GM12878 (cell line): ENCODE results near the gene DBNDD2. TPM values are rescaled to one million over a fixed set of nuclear protein-coding genes. Genes with fewer than 3 reads are reported as not detected.
A peak's percentile ranks its signal among the peaks of the same experiment; 100 is the strongest.

Source experiments
- BCLAF1 ChIP-seq: fragments of 450-650 bp; IDR thresholded peaks from 2 replicates; pipeline ENCODE4 v1.6.1; 2017; ENCODE audit warnings: antibody characterized with exemption, mild to moderate bottlenecking, moderate library complexity
- CEBPZ ChIP-seq: fragments of 150-350 bp; IDR thresholded peaks from 2 replicates; pipeline ENCODE4 v1.6.1; 2016; ENCODE audit warnings: low read depth, low read length
- CREB1 ChIP-seq: IDR thresholded peaks from 2 replicates; pipeline ENCODE4 v1.6.1; 2012; ENCODE audit warnings: low read depth, mild to moderate bottlenecking, inconsistent platforms
- JUND ChIP-seq: IDR thresholded peaks from 2 replicates; pipeline ENCODE4 v1.6.1; 2012; ENCODE audit warnings: low read depth, mild to moderate bottlenecking, low read length, improper control_type of control experiment, moderate library complexity
- KDM1A ChIP-seq: fragments of 200-600 bp; sonication (generic); IDR thresholded peaks from 2 replicates; pipeline ENCODE4 v1.6.1; 2016; ENCODE audit warnings: borderline replicate concordance
- NRF1 ChIP-seq: conservative IDR thresholded peaks from 2 replicates; pipeline ENCODE4 v1.6.1; 2011; ENCODE audit warnings: mild to moderate bottlenecking, low read depth, low read length, improper control_type of control experiment
- PML ChIP-seq: IDR thresholded peaks from 2 replicates; pipeline ENCODE4 v1.6.1; 2012; ENCODE audit warnings: low read length, inconsistent platforms
- USF1 ChIP-seq: IDR thresholded peaks from 2 replicates; pipeline ENCODE4 v1.6.1; 2011; ENCODE audit warnings: borderline replicate concordance, low read depth, mild to moderate bottlenecking, moderate library complexity, mixed read lengths, low read length; ENCODE audit not compliant: insufficient read depth; ENCODE audit errors: extremely low read length
- polyA plus RNA-seq, 11 experiments: library from polyadenylated mRNA; depleted of rRNA in 4 of 11; unstranded in 6 of 11; stranded (reverse) in 5 of 11; fragments of >200 nt; fragmentation: Nextera tagmentation in 4 of 11; fragmentation: Illumina TruSeq in 1 of 11; extraction: Ambion mirVana in 4 of 11; extraction: Trizol in 1 of 11; gene quantifications; 1 replicate in 1 of 11; 2 replicates in 10 of 11; pipeline versions ENCODE4 v1.2.1 to v1.2.3, GENCODE V29; 2011 to 2016; ENCODE audit warnings: inconsistent platforms in 2 of 11, missing spikeins in 2 of 11, low read depth in 1 of 11
- total RNA-seq, 4 experiments: library from RNA; depleted of rRNA in 3 of 4; stranded (reverse); fragments of >200 nt in 3 of 4; fragmentation: Illumina TruSeq in 1 of 4; extraction: Trizol in 1 of 4; gene quantifications; 2 replicates each; pipeline versions ENCODE4 v1.2.1 to v1.2.3, GENCODE V29; 2013 to 2021
- TF ChIP-seq, protein P1 (sequence below): IDR thresholded peaks from 2 replicates; pipeline ENCODE4 v1.6.1; 2012; ENCODE audit warnings: mild to moderate bottlenecking, low read depth, low read length
- TF ChIP-seq, protein P2 (sequence below): IDR thresholded peaks from 2 replicates; pipeline ENCODE4 v1.6.1; 2011; ENCODE audit warnings: mild to moderate bottlenecking, low read depth, low read length, moderate library complexity; ENCODE audit not compliant: insufficient replicate concordance
- TF ChIP-seq, protein P3 (sequence below): fragments of 450-650 bp; IDR thresholded peaks from 2 replicates; pipeline ENCODE4 v1.6.1; 2018; ENCODE audit warnings: borderline replicate concordance, mild to moderate bottlenecking; ENCODE audit not compliant: partially characterized antibody

Gene DBNDD2
- total and polyA plus RNA-seq, 10 of the 15 experiments (the other 5 are each of a cell fraction or from before 2014, with no cell fraction given): 0.17 to 5.7 (median 0.49) TPM; not detected in 1

- TF ChIP-seq BCLAF1 (no peak), JUND (peak; percentile 80; the same call in 1 of the 2 replicates), CREB1 (peak; percentile 67), USF1 (no peak), CEBPZ (no peak), KDM1A (no peak), NRF1 (no peak), PML (peak; percentile 83)
- TF ChIP-seq, protein P1, sequence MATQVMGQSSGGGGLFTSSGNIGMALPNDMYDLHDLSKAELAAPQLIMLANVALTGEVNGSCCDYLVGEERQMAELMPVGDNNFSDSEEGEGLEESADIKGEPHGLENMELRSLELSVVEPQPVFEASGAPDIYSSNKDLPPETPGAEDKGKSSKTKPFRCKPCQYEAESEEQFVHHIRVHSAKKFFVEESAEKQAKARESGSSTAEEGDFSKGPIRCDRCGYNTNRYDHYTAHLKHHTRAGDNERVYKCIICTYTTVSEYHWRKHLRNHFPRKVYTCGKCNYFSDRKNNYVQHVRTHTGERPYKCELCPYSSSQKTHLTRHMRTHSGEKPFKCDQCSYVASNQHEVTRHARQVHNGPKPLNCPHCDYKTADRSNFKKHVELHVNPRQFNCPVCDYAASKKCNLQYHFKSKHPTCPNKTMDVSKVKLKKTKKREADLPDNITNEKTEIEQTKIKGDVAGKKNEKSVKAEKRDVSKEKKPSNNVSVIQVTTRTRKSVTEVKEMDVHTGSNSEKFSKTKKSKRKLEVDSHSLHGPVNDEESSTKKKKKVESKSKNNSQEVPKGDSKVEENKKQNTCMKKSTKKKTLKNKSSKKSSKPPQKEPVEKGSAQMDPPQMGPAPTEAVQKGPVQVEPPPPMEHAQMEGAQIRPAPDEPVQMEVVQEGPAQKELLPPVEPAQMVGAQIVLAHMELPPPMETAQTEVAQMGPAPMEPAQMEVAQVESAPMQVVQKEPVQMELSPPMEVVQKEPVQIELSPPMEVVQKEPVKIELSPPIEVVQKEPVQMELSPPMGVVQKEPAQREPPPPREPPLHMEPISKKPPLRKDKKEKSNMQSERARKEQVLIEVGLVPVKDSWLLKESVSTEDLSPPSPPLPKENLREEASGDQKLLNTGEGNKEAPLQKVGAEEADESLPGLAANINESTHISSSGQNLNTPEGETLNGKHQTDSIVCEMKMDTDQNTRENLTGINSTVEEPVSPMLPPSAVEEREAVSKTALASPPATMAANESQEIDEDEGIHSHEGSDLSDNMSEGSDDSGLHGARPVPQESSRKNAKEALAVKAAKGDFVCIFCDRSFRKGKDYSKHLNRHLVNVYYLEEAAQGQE: peak; percentile 39; the same call in 1 of the 2 replicates
- TF ChIP-seq, protein P2, sequence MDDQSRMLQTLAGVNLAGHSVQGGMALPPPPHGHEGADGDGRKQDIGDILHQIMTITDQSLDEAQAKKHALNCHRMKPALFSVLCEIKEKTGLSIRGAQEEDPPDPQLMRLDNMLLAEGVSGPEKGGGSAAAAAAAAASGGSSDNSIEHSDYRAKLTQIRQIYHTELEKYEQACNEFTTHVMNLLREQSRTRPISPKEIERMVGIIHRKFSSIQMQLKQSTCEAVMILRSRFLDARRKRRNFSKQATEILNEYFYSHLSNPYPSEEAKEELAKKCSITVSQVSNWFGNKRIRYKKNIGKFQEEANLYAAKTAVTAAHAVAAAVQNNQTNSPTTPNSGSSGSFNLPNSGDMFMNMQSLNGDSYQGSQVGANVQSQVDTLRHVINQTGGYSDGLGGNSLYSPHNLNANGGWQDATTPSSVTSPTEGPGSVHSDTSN: peak; percentile 90
- TF ChIP-seq, protein P3, sequence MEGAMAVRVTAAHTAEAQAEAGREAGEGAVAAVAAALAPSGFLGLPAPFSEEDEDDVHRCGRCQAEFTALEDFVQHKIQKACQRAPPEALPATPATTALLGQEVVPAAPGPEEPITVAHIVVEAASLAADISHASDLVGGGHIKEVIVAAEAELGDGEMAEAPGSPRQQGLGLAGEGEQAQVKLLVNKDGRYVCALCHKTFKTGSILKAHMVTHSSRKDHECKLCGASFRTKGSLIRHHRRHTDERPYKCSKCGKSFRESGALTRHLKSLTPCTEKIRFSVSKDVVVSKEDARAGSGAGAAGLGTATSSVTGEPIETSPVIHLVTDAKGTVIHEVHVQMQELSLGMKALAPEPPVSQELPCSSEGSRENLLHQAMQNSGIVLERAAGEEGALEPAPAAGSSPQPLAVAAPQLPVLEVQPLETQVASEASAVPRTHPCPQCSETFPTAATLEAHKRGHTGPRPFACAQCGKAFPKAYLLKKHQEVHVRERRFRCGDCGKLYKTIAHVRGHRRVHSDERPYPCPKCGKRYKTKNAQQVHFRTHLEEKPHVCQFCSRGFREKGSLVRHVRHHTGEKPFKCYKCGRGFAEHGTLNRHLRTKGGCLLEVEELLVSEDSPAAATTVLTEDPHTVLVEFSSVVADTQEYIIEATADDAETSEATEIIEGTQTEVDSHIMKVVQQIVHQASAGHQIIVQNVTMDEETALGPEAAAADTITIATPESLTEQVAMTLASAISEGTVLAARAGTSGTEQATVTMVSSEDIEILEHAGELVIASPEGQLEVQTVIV: peak; percentile 31
Measured at GRCh38 chr20:45368221-45368980, 39.7 kb upstream of the DBNDD2 start (continued).
